GM18870 (cell line): ENCODE measurements around the gene GPR135.

Source experiments
- ATAC-seq: cut with Tn5 transposase; IDR thresholded peaks from one replicate; pipeline ENCODE4 v1.9.1; 2021; ENCODE audit warnings: moderate library complexity; ENCODE audit not compliant: unreplicated experiment

GPR135 gene

DNA sequence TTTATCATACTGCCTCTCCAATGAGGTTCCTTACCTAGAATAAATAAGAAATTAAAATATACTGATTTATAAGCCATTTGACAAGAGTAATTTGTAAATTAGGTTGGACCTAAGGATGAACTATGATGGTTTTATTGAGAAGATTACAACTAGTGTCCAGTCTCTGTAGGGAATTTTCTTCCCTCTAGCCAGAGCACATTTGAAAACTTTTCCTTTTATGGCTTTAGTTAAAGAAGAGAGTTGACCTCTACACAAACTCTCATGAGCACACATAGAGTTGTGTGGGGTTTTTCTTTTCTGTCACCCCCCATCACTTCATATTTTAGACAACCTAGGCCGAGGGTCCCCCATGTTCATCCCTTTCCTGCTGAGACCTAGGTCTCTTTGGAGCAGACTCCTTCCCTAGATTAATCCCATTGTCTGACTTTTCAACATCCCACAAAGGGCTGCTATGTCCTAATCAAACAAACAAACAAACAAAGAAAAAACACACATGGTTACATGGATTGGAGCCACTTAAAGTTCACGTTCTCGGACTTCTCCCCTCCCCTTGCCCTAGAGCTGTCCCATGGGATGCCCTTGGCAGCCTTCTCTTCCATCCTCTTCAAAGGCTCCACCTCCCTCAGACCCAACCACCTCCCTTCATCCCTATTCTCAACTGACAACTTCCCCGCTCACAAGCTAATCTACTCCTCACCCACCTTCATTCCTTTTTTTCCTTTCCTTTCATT lies 40.7 kb downstream of the GPR135 start:
- no peak for ATAC-seq

DNA sequence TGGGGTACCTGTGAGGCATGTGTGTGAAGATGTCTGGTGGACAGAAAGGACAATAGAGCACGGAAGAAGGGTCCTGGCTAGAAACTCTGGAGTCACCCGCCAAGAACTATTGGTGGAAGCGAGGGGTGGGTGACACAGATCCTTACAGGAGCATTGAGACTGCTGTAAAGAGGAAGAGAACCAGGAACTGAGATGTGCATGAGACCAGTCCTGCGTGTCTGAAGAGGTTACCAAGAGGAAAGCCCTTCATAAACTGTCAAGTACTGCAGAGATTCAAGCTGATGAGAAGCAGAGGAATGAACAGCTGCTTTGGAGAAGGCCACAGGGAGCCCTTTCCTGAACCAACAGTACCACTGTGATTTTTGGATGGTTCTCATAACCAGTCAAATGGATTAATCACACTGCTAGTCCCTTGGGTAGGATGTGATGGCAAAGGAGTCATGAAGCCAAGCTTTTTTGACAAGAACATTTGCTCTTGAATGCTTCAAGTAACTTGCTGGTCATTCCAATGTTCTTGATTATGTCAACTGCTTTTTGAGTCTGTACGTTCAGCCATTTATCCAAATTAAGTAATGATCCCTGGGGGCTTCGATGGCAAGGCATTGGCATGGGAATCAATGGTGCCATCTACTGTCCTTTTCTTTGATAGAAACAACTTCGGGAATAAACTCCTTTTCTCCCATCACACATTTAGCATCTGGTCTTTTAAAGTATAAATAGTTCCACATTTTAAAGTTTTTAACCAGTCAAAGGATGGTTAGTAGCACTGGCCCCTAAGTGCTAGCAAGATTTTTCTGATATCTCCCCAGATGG lies 42.9 kb downstream of the GPR135 start:
- ATAC-seq = no peak

- no peak for ATAC-seq
Observed at GRCh38 chr14:59419303-59419702, 45.9 kb downstream of the GPR135 start.

DNA sequence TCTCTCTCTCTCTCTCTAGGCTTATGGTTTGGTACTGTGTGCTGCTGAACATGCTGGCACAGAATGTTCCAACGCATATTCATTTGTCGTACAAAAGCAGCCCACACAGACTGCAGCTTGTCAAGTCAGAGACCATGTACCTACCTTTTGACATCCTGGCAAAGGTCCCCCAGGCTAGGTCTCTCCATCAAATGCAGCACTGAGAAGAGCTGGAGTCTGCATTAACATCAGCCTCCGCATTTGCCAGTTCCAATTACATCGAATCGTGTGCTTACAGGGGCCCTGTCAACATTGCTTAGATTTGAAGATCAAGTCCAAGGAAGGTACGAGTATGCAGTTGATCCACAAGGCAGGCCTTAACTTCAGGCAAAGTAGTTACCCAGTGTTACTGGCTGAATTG lies 47.9 kb downstream of the GPR135 start:
- no peak for ATAC-seq

DNA sequence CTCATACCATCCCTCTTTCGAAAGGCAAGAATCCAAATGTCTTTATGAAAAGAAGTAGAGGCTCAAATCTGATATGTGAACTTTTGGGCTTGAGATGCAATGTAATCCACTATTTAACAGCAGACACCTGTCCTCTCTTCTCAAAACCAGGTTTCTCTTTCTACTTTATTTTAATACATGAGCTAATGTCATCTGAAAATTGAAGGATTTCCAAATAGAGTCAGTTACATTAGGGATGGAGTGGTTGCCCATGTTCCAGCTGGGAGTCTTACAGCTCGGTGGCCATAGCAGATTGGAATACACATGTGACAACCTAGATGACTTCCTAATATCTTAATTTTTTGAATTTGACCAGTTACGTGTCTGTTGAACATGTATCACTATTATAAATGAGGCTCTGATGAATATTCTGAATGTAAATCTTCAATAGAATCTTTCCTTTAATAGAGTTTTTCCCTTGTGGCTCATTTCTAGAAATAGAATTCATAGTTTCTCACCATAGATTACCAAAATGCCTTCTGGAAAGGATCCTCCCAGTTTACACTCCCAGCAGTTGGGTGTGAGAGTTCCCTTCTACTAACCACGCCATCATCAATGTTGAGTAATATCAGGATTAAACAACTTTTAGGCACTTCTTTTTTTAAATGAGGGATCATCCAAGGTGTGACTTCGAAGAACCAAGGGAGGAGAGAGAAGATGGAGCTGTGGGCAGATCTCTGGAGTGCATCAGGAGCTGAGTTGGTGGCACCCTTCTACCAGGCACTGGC lies 49.2 kb downstream of the GPR135 start:
- ATAC-seq = no peak
